ENCODE measurements around the gene LBR.
A peak's percentile ranks its signal among the peaks of the same experiment; 100 is the strongest.

Gene LBR

DNA sequence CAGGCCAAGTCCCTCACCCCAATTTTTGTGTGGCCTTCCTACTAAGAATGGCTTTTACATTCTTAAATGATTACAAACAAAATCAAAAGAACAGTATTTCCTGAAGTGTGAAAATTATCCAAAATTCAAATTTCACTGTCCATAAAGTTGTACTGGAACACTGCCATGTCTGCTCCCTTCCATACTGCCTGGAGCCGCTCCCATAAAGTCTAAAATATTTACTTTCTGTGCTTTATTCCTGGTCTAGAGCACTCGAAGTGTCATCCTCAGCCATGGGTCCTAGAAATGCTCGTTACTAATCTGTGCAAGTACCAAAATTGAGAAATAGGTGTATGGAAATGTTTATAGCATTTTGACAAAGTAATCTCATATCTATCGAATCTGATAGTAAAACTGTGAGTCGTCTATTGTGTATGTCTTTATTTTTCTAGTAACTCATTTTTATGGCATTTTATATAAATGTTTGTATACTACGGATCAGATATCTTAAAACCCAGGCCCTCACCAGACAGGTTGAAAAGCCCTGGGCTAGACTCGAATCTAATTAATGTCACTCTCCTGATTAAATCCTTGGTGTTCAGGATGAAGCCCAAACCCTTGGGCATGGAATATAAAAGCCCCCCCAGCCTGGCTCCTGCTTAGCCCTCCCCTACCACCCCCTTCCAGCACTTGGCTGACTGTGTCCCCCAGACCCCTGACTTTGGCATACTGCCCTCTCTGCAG, 4.9 kb downstream of the LBR start:
- H3K36me3 ChIP-seq (ENCODE audit: low read depth), result peaks cover 19% of the 10 kb centered on the region
- peak overlapping the region; percentile 65 for H3K27ac ChIP-seq (ENCODE audit: poor library complexity, severe bottlenecking)
- H3K27me3 ChIP-seq (ENCODE audit: insufficient read depth, poor library complexity, severe bottlenecking), result no peaks in the 10 kb centered on the region
- H3K4me1 ChIP-seq (ENCODE audit: insufficient read depth, poor library complexity, severe bottlenecking), result peaks cover 15% of the 10 kb centered on the region
- TF ChIP-seq, protein P1, sequence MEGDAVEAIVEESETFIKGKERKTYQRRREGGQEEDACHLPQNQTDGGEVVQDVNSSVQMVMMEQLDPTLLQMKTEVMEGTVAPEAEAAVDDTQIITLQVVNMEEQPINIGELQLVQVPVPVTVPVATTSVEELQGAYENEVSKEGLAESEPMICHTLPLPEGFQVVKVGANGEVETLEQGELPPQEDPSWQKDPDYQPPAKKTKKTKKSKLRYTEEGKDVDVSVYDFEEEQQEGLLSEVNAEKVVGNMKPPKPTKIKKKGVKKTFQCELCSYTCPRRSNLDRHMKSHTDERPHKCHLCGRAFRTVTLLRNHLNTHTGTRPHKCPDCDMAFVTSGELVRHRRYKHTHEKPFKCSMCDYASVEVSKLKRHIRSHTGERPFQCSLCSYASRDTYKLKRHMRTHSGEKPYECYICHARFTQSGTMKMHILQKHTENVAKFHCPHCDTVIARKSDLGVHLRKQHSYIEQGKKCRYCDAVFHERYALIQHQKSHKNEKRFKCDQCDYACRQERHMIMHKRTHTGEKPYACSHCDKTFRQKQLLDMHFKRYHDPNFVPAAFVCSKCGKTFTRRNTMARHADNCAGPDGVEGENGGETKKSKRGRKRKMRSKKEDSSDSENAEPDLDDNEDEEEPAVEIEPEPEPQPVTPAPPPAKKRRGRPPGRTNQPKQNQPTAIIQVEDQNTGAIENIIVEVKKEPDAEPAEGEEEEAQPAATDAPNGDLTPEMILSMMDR (IDR thresholded peaks at IDR 0.05; ENCODE audit: poor library complexity, severe bottlenecking), result no peak
- H3K9me3 ChIP-seq (ENCODE audit: severe bottlenecking), result no peaks in the 10 kb centered on the region
- H3K4me3 ChIP-seq (ENCODE audit: severe bottlenecking), result no peak overlapping the region
- ATAC-seq (ENCODE audit: low read depth) (no peak), DNase-seq (ENCODE audit: low spot score) (no peak)

GRCh38 chr1:225422031-225422605, 5.7 kb downstream of the LBR start:
- H3K27ac ChIP-seq (ENCODE audit: poor library complexity, severe bottlenecking), result no peak overlapping the region

GRCh38 chr1:225418598-225418997, 9.2 kb downstream of the LBR start:
- TF ChIP-seq, protein P1 (IDR thresholded peaks at IDR 0.05; ENCODE audit: poor library complexity, severe bottlenecking), result no peak
- H3K27me3 ChIP-seq (ENCODE audit: insufficient read depth, poor library complexity, severe bottlenecking), result no peaks in the 10 kb centered on the region
- H3K9me3 ChIP-seq (ENCODE audit: severe bottlenecking), result no peaks in the 10 kb centered on the region
- ATAC-seq (ENCODE audit: low read depth) (no peak), DNase-seq (ENCODE audit: low spot score) (no peak)
- H3K4me1 ChIP-seq (ENCODE audit: insufficient read depth, poor library complexity, severe bottlenecking), result no peaks in the 10 kb centered on the region
- H3K36me3 ChIP-seq (ENCODE audit: low read depth), result peaks cover 40% of the 10 kb centered on the region
- H3K4me3 ChIP-seq (ENCODE audit: severe bottlenecking), result no peak overlapping the region
- no peak overlapping the region for H3K27ac ChIP-seq (ENCODE audit: poor library complexity, severe bottlenecking)

More at GRCh38 chr1:225422031-225422605, 5.7 kb downstream of the LBR start:
- Histone ChIP-seq H3K36me3 (ENCODE audit: low read depth) (peaks cover 27% of the 10 kb centered on the region), H3K4me3 (ENCODE audit: severe bottlenecking) (no peak overlapping the region), H3K4me1 (ENCODE audit: insufficient read depth, poor library complexity, severe bottlenecking) (peaks cover 15% of the 10 kb centered on the region), H3K27me3 (ENCODE audit: insufficient read depth, poor library complexity, severe bottlenecking) (no peaks in the 10 kb centered on the region), H3K9me3 (ENCODE audit: severe bottlenecking) (no peaks in the 10 kb centered on the region)
- TF ChIP-seq, protein P1 (IDR thresholded peaks at IDR 0.05; ENCODE audit: poor library complexity, severe bottlenecking), result no peak
- no peak for ATAC-seq (ENCODE audit: low read depth)
- no peak for DNase-seq (ENCODE audit: low spot score)

DNA sequence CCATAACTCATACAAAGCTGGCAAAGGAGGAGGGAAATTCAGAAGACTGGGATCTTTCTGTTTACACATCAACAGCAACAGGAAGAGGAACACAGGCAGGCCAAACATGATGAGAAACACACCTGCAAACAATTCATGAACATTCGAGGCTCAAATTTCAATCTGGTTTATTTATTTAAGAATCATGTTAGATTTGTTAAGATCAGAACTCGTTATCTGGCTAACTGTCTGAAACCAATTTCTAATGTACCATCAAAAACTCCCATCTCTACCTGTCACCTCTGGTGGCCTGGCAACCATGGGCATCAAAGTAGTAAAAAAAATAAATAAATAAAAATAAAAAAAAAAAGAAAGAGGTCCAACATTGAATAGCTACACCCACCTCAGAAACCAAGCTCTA, 9.8 kb downstream of the LBR start:
- ATAC-seq (ENCODE audit: low read depth), result no peak

More for the DNA sequence above, 9.8 kb downstream of the LBR start:
- Histone ChIP-seq H3K27ac (ENCODE audit: poor library complexity, severe bottlenecking) (no peak overlapping the region), H3K4me3 (ENCODE audit: severe bottlenecking) (no peak overlapping the region), H3K4me1 (ENCODE audit: insufficient read depth, poor library complexity, severe bottlenecking) (no peaks in the 10 kb centered on the region), H3K27me3 (ENCODE audit: insufficient read depth, poor library complexity, severe bottlenecking) (no peaks in the 10 kb centered on the region), H3K36me3 (ENCODE audit: low read depth) (peaks cover 40% of the 10 kb centered on the region), H3K9me3 (ENCODE audit: severe bottlenecking) (no peaks in the 10 kb centered on the region)
- DNase-seq (ENCODE audit: low spot score), result no peak
- TF ChIP-seq, protein P1 (IDR thresholded peaks at IDR 0.05; ENCODE audit: poor library complexity, severe bottlenecking), result no peak

All from RWPE2 (cell line).